ENCODE data around the gene NXPH1.

Gene NXPH1

GRCh38 chr7:8549046-8549445 lies 115.6 kb downstream of the NXPH1 start:
- DNase-seq (ENCODE audit: extremely low spot score), result no peak
- POLR2A ChIA-PET, result no interaction called here
- CTCF ChIA-PET, result interaction anchor here (0.6 kb wide), 1 partner anchor 359 kb away, joined by 5 read pairs; no protein-coding TSS in a partner anchor
- no peak for TF ChIP-seq LEF1 (IDR thresholded peaks at IDR 0.05; ENCODE audit: borderline replicate concordance)

- ChIA-PET CTCF (no interaction called here), POLR2A (no interaction called here)
- no peak for DNase-seq (ENCODE audit: extremely low spot score)
- TF ChIP-seq ELF4 (IDR thresholded peaks at IDR 0.05), result no peak
- no peak for TF ChIP-seq SUZ12 (IDR thresholded peaks at IDR 0.05)
- no peak for TF ChIP-seq ZNF384 (IDR thresholded peaks at IDR 0.05)
- no peak for TF ChIP-seq BHLHE40 (IDR thresholded peaks at IDR 0.05; ENCODE audit: borderline replicate concordance)
- TF ChIP-seq FOXK2 (IDR thresholded peaks at IDR 0.05), result no peak
- no peak for TF ChIP-seq FOXM1 (IDR thresholded peaks at IDR 0.05; ENCODE audit: borderline replicate concordance)
- no peak for TF ChIP-seq NFRKB (IDR thresholded peaks at IDR 0.05)
- no peak for TF ChIP-seq FOXA1 (IDR thresholded peaks at IDR 0.05)
- no peak for TF ChIP-seq L3MBTL2 (conservative IDR thresholded peaks at IDR 0.05)
- TF ChIP-seq SP1 (IDR thresholded peaks at IDR 0.05), result no peak
- no peak for TF ChIP-seq HDGF (IDR thresholded peaks at IDR 0.05; ENCODE audit: borderline replicate concordance)
- no peak for TF ChIP-seq ARNT (IDR thresholded peaks at IDR 0.05)
- no peak for TF ChIP-seq CTBP1 (IDR thresholded peaks at IDR 0.05; ENCODE audit: borderline replicate concordance)
- no peak for TF ChIP-seq LEF1 (IDR thresholded peaks at IDR 0.05; ENCODE audit: borderline replicate concordance)
- TF ChIP-seq TARDBP (IDR thresholded peaks at IDR 0.05), result no peak
- no peak for TF ChIP-seq PKNOX1 (IDR thresholded peaks at IDR 0.05)
These were observed 127.1 kb downstream of the NXPH1 start for GRCh38 chr7:8560501-8560900.

GRCh38 chr7:8561449-8561848 lies 128.0 kb downstream of the NXPH1 start:
- CTCF ChIA-PET, result no interaction called here
- POLR2A ChIA-PET, result no interaction called here
- DNase-seq (ENCODE audit: extremely low spot score), result no peak
- TF ChIP-seq FOXM1 (IDR thresholded peaks at IDR 0.05; ENCODE audit: borderline replicate concordance) (no peak), ELF4 (IDR thresholded peaks at IDR 0.05) (no peak), ZNF384 (IDR thresholded peaks at IDR 0.05) (no peak), L3MBTL2 (conservative IDR thresholded peaks at IDR 0.05) (no peak), LEF1 (IDR thresholded peaks at IDR 0.05; ENCODE audit: borderline replicate concordance) (no peak), SUZ12 (IDR thresholded peaks at IDR 0.05) (no peak), NFRKB (IDR thresholded peaks at IDR 0.05) (no peak), CTBP1 (IDR thresholded peaks at IDR 0.05; ENCODE audit: borderline replicate concordance) (no peak), HDGF (IDR thresholded peaks at IDR 0.05; ENCODE audit: borderline replicate concordance) (no peak), PKNOX1 (IDR thresholded peaks at IDR 0.05) (no peak)

GRCh38 chr7:8564281-8564680 lies 130.9 kb downstream of the NXPH1 start:
- ChIA-PET CTCF (no interaction called here), POLR2A (no interaction called here)
- DNase-seq (ENCODE audit: extremely low spot score), result no peak
- no peak for TF ChIP-seq FOXA1 (IDR thresholded peaks at IDR 0.05)
- no peak for TF ChIP-seq SP1 (IDR thresholded peaks at IDR 0.05)
- TF ChIP-seq PKNOX1 (IDR thresholded peaks at IDR 0.05), result no peak
- no peak for TF ChIP-seq LEF1 (IDR thresholded peaks at IDR 0.05; ENCODE audit: borderline replicate concordance)
- no peak for TF ChIP-seq HDGF (IDR thresholded peaks at IDR 0.05; ENCODE audit: borderline replicate concordance)
- TF ChIP-seq ELF4 (IDR thresholded peaks at IDR 0.05), result no peak
- TF ChIP-seq BHLHE40 (IDR thresholded peaks at IDR 0.05; ENCODE audit: borderline replicate concordance), result no peak
- TF ChIP-seq NFRKB (IDR thresholded peaks at IDR 0.05), result no peak
- no peak for TF ChIP-seq FOXM1 (IDR thresholded peaks at IDR 0.05; ENCODE audit: borderline replicate concordance)
- TF ChIP-seq FOXK2 (IDR thresholded peaks at IDR 0.05), result no peak
- no peak for TF ChIP-seq SUZ12 (IDR thresholded peaks at IDR 0.05)
- no peak for TF ChIP-seq ARNT (IDR thresholded peaks at IDR 0.05)
- TF ChIP-seq TARDBP (IDR thresholded peaks at IDR 0.05), result no peak
- TF ChIP-seq L3MBTL2 (conservative IDR thresholded peaks at IDR 0.05), result no peak
- TF ChIP-seq CTBP1 (IDR thresholded peaks at IDR 0.05; ENCODE audit: borderline replicate concordance), result no peak
- no peak for TF ChIP-seq ZNF384 (IDR thresholded peaks at IDR 0.05)

- no peak for DNase-seq (ENCODE audit: extremely low spot score)
- CTCF ChIA-PET, result no interaction called here
- TF ChIP-seq NFRKB (IDR thresholded peaks at IDR 0.05) (no peak), TARDBP (IDR thresholded peaks at IDR 0.05) (no peak), SP1 (IDR thresholded peaks at IDR 0.05) (no peak), SUZ12 (IDR thresholded peaks at IDR 0.05) (no peak), HDGF (IDR thresholded peaks at IDR 0.05; ENCODE audit: borderline replicate concordance) (no peak), L3MBTL2 (conservative IDR thresholded peaks at IDR 0.05) (no peak)
- POLR2A ChIA-PET, result no interaction called here
These were observed 132.6 kb downstream of the NXPH1 start for GRCh38 chr7:8566016-8566415.

GRCh38 chr7:8567626-8568025 lies 134.2 kb downstream of the NXPH1 start:
- no peak for TF ChIP-seq HDGF (IDR thresholded peaks at IDR 0.05; ENCODE audit: borderline replicate concordance)
- TF ChIP-seq CTBP1 (IDR thresholded peaks at IDR 0.05; ENCODE audit: borderline replicate concordance), result no peak
- no peak for TF ChIP-seq PKNOX1 (IDR thresholded peaks at IDR 0.05)
- TF ChIP-seq FOXA1 (IDR thresholded peaks at IDR 0.05), result no peak
- TF ChIP-seq FOXK2 (IDR thresholded peaks at IDR 0.05), result no peak
- TF ChIP-seq ELF4 (IDR thresholded peaks at IDR 0.05), result no peak
- TF ChIP-seq LEF1 (IDR thresholded peaks at IDR 0.05; ENCODE audit: borderline replicate concordance), result no peak
- no peak for DNase-seq (ENCODE audit: extremely low spot score)
- ChIA-PET POLR2A (no interaction called here), CTCF (no interaction called here)
